IPS DF 19.7 (cell line): ENCODE data around the gene TRIM4.
"Not testable (repeated sequence)": the region's sequence is repeated elsewhere in the genome, so short reads cannot be mapped to it uniquely, and the experiment has no call there.

Source experiments
- DNase-seq: peaks from one replicate; pipeline ENCODE4 v3.0.0-alpha.2; 2013; ENCODE audit warnings: low read depth, low spot score

Gene TRIM4

GRCh38 chr7:99918959-99919813 lies at the start of gene TRIM4:
TRIM4 (minus strand) TSS chr7:99919530; CDS start chr7:99919401, 129 bp downstream.
- no peak for DNase-seq

- DNase-seq = no peak
Observed at GRCh38 chr7:99958564-99959227, 39.4 kb upstream of the TRIM4 start.

- no peak for DNase-seq
Observed at GRCh38 chr7:99955247-99955646, 35.9 kb upstream of the TRIM4 start.

- not testable (repeated sequence) for DNase-seq
Observed at GRCh38 chr7:99954643-99955042, 35.3 kb upstream of the TRIM4 start.

GRCh38 chr7:99953649-99954048 lies 34.3 kb upstream of the TRIM4 start:
- no peak for DNase-seq

- DNase-seq = not testable (repeated sequence)
Observed at GRCh38 chr7:99952649-99953048, 33.3 kb upstream of the TRIM4 start.

GRCh38 chr7:99950819-99951218 lies 31.5 kb upstream of the TRIM4 start:
- not testable (repeated sequence) for DNase-seq

- DNase-seq = no peak
Observed at GRCh38 chr7:99949645-99950228, 30.4 kb upstream of the TRIM4 start.

- no peak for DNase-seq
Observed at GRCh38 chr7:99947608-99948007, 28.3 kb upstream of the TRIM4 start.

- no peak for DNase-seq
Observed at GRCh38 chr7:99944497-99945070, 25.3 kb upstream of the TRIM4 start.

- peak; percentile 100 for DNase-seq
Observed at GRCh38 chr7:99943641-99944496, 24.5 kb upstream of the TRIM4 start.

- no peak for DNase-seq
Observed at GRCh38 chr7:99938296-99938695, 19.0 kb upstream of the TRIM4 start.

- not testable (repeated sequence) for DNase-seq
Observed at GRCh38 chr7:99935009-99935408, 15.7 kb upstream of the TRIM4 start.

GRCh38 chr7:99930376-99930775 lies 11.0 kb upstream of the TRIM4 start:
- DNase-seq = no peak

- DNase-seq = no peak
Observed at GRCh38 chr7:99929730-99930053, 10.4 kb upstream of the TRIM4 start.

- no peak for DNase-seq
Observed at GRCh38 chr7:99928994-99929729, 9.8 kb upstream of the TRIM4 start, which contains the start of gene GJC3. GJC3 (minus strand) TSS chr7:99929620; CDS start chr7:99929620, 0 bp downstream.

GRCh38 chr7:99928188-99928587 lies 8.9 kb upstream of the TRIM4 start:
- no peak for DNase-seq

- DNase-seq = no peak
Observed at GRCh38 chr7:99927536-99927935, 8.2 kb upstream of the TRIM4 start.

GRCh38 chr7:99926321-99926720 lies 7.0 kb upstream of the TRIM4 start:
- no peak for DNase-seq

GRCh38 chr7:99923200-99923599 lies 3.9 kb upstream of the TRIM4 start:
- DNase-seq = no peak

GRCh38 chr7:99920149-99920548 lies 819 bp upstream of the TRIM4 start:
- DNase-seq = no peak
